ENCODE data around the gene TIGD3. TPM values are rescaled to one million over a fixed set of nuclear protein-coding genes. Genes with fewer than 3 reads are reported as not detected.

TIGD3 gene
- total RNA-seq, 1 experiment from 2014 or later: 1.7 TPM

DNA sequence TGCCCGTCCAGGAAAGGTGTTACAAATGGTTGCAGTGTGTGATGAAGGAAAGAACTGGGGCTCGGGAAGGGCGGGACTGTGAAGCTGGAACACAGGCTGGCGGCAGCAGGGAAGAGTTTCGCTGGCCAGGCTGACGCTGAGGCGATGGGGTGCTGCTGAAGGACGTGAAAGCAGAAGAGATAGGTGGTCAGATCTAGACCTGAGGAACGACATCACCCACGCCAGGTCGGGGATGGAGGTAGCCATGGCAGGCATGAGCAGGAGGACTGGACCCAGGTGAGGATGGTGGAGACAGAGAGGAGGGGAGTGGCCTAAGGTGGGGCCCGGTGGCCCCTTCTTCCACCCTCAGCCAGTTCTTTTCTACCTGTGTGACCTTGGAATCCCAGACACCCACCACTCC, 30.7 kb upstream of the TIGD3 start:
- BruUV-seq (replicated peaks): no TSS peak
- Histone ChIP-seq H3K27ac (no peak overlapping the region), H3K9me3 (ENCODE audit: insufficient read depth, low read depth) (no peaks in the 10 kb centered on the region), H3K79me2 (ENCODE audit: low read depth) (peaks cover 23% of the 10 kb centered on the region), H2AFZ (no peak overlapping the region), H3F3A (ENCODE audit: insufficient read depth, low read depth) (peaks cover 59% of the 10 kb centered on the region; the same call in 1 of the 2 replicates), H3K4me2 (no peak overlapping the region), H3K4me3 (no peak overlapping the region), H3K4me1 (replicated peaks; ENCODE audit: insufficient read depth) (no peaks in the 10 kb centered on the region), H3K27me3 (ENCODE audit: insufficient read depth, low read depth) (no peaks in the 10 kb centered on the region), H3K9me2 (ENCODE audit: insufficient read depth) (no peaks in the 10 kb centered on the region), H3K36me3 (ENCODE audit: low read depth) (peaks cover 19% of the 10 kb centered on the region), H4K20me1 (ENCODE audit: insufficient read depth) (peaks cover 41% of the 10 kb centered on the region)
- ChIA-PET CTCF (no interaction called here), POLR2A (ENCODE audit: unreplicated experiment) (interaction anchor here (0.5 kb wide), 1 partner anchor 48 kb away, joined by 4 read pairs; no protein-coding TSS in a partner anchor)
- intact Hi-C loops (cut with micrococcal nuclease; ENCODE audit: unreplicated experiment): no loop called here
- no peak for TF ChIP-seq EZH2 (IDR thresholded peaks at IDR 0.05; ENCODE audit: low read depth)
- TF ChIP-seq, protein P1, sequence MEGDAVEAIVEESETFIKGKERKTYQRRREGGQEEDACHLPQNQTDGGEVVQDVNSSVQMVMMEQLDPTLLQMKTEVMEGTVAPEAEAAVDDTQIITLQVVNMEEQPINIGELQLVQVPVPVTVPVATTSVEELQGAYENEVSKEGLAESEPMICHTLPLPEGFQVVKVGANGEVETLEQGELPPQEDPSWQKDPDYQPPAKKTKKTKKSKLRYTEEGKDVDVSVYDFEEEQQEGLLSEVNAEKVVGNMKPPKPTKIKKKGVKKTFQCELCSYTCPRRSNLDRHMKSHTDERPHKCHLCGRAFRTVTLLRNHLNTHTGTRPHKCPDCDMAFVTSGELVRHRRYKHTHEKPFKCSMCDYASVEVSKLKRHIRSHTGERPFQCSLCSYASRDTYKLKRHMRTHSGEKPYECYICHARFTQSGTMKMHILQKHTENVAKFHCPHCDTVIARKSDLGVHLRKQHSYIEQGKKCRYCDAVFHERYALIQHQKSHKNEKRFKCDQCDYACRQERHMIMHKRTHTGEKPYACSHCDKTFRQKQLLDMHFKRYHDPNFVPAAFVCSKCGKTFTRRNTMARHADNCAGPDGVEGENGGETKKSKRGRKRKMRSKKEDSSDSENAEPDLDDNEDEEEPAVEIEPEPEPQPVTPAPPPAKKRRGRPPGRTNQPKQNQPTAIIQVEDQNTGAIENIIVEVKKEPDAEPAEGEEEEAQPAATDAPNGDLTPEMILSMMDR (conservative IDR thresholded peaks at IDR 0.05): no peak
- DNase-seq: no peak

DNA sequence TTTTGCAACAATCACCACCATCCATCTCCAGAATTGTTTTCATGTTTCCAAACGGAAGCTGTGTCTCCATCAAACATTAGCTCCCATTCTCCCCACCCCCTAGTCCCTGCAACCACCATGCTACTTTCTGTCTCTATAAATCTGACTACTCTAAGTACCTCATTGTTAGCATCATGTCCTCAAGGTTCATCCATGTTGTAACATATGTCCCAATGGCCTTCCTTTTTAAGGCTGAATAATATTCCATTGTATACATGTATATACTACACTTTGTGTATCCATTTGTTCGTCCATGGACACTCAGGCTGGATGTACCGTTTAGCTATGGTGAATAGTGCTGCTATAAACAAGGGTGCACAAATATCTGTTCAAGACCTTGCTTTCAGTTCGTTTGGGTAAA, 29.1 kb upstream of the TIGD3 start:
- BruUV-seq (replicated peaks): no TSS peak

DNA sequence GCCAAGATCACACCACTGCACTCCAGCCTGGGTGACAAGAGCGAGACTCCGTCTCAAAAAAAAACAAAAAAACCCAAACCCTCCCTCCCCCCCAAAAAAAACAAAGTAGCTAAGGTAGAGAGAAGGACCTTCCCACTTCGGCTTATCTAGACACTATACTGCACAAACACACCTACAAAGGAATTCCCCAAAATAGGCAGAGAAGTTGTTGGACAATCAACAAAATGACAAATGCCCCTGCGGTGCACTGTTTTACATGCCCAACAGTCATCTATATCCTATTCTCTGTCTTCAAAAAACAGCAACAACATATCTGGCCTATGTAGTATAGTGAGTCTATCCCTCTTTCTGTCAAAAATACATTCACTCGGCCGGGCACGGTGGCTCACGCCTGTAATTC, 27.5 kb upstream of the TIGD3 start:
- ChIA-PET POLR2A (ENCODE audit: unreplicated experiment) (interaction anchor here (0.7 kb wide), 1 partner anchor 52 kb away, joined by 20 read pairs; no protein-coding TSS in a partner anchor), CTCF (interaction anchor here (0.5 to 0.7 kb wide), 2 partner anchors 52 to 905 kb away, joined by 3 to 10 read pairs; no protein-coding TSS in a partner anchor)
- intact Hi-C loops (cut with micrococcal nuclease; ENCODE audit: unreplicated experiment): no loop called here
- Histone ChIP-seq H3K4me1 (replicated peaks; ENCODE audit: insufficient read depth) (peaks cover 7% of the 10 kb centered on the region), H3K9me2 (ENCODE audit: insufficient read depth) (no peaks in the 10 kb centered on the region), H3K4me2 (no peak overlapping the region), H4K20me1 (ENCODE audit: insufficient read depth) (peaks cover 9% of the 10 kb centered on the region), H2AFZ (no peak overlapping the region), H3F3A (ENCODE audit: insufficient read depth, low read depth) (peaks cover 42% of the 10 kb centered on the region; the same call in 1 of the 2 replicates), H3K27ac (no peak overlapping the region), H3K4me3 (no peak overlapping the region), H3K36me3 (ENCODE audit: low read depth) (peaks cover 7% of the 10 kb centered on the region), H3K79me2 (ENCODE audit: low read depth) (0 out of 2 replicates have a peak, but pooled peaks cover 3% of the 10 kb centered on the region), H3K27me3 (ENCODE audit: insufficient read depth, low read depth) (no peaks in the 10 kb centered on the region), H3K9me3 (ENCODE audit: insufficient read depth, low read depth) (no peaks in the 10 kb centered on the region)
- BruUV-seq (replicated peaks): no TSS peak
- no peak for DNase-seq
- TF ChIP-seq, protein P1 (conservative IDR thresholded peaks at IDR 0.05): no peak
- no peak for TF ChIP-seq EZH2 (IDR thresholded peaks at IDR 0.05; ENCODE audit: low read depth)

More for the DNA sequence above, 29.1 kb upstream of the TIGD3 start:
- H3K4me3 ChIP-seq: no peak overlapping the region
- peaks cover 7% of the 10 kb centered on the region for H3K79me2 ChIP-seq (ENCODE audit: low read depth)
- peaks cover 7% of the 10 kb centered on the region for H3K4me1 ChIP-seq (replicated peaks; ENCODE audit: insufficient read depth)
- peaks cover 54% of the 10 kb centered on the region; the same call in 1 of the 2 replicates for H3F3A ChIP-seq (ENCODE audit: insufficient read depth, low read depth)
- H3K4me2 ChIP-seq: no peak overlapping the region
- DNase-seq: no peak
- H3K27ac ChIP-seq: no peak overlapping the region
- no peaks in the 10 kb centered on the region for H3K9me2 ChIP-seq (ENCODE audit: insufficient read depth)
- no peaks in the 10 kb centered on the region for H3K9me3 ChIP-seq (ENCODE audit: insufficient read depth, low read depth)
- POLR2A ChIA-PET (ENCODE audit: unreplicated experiment): interaction anchor here (1.1 kb wide), 1 partner anchor 9 kb away, joined by 5 read pairs; no protein-coding TSS in a partner anchor
- no peaks in the 10 kb centered on the region for H3K27me3 ChIP-seq (ENCODE audit: insufficient read depth, low read depth)
- intact Hi-C loops (cut with micrococcal nuclease; ENCODE audit: unreplicated experiment): no loop called here
- H2AFZ ChIP-seq: no peak overlapping the region
- CTCF ChIA-PET: interaction anchor here (0.6 to 1.0 kb wide), 3 partner anchors 9 to 150 kb away, joined by 3 to 5 read pairs (median 3); no protein-coding TSS in a partner anchor
- peaks cover 15% of the 10 kb centered on the region for H3K36me3 ChIP-seq (ENCODE audit: low read depth)
- H4K20me1 ChIP-seq (ENCODE audit: insufficient read depth): peaks cover 25% of the 10 kb centered on the region
- TF ChIP-seq, protein P1 (conservative IDR thresholded peaks at IDR 0.05): no peak
- TF ChIP-seq EZH2 (IDR thresholded peaks at IDR 0.05; ENCODE audit: low read depth): no peak
